Osteocyte (in vitro differentiated cells): ENCODE measurements around the gene C1orf198. TPM values are rescaled to one million over a fixed set of nuclear protein-coding genes. Genes with fewer than 3 reads are reported as not detected.
A peak's percentile ranks its signal among the peaks of the same experiment; 100 is the strongest.

Experiments
- DNase-seq: peaks from one replicate; pipeline ENCODE4 v3.0.0; 2021; ENCODE audit warnings: mixed read lengths; ENCODE audit not compliant: unreplicated experiment; ENCODE audit errors: extremely low spot score
- H3K27ac Mint-ChIP-seq: one replicate; pipeline ENCODE4 v1.8.0; 2021; ENCODE audit warnings: mild to moderate bottlenecking, mixed read lengths; ENCODE audit not compliant: unreplicated experiment
- H3K27me3 Mint-ChIP-seq: one replicate; pipeline ENCODE4 v1.8.0; 2021; ENCODE audit warnings: mixed read lengths; ENCODE audit not compliant: unreplicated experiment
- H3K36me3 Mint-ChIP-seq: one replicate; pipeline ENCODE4 v1.8.0; 2021; ENCODE audit warnings: mixed read lengths; ENCODE audit not compliant: unreplicated experiment
- H3K4me1 Mint-ChIP-seq: one replicate; pipeline ENCODE4 v1.8.0; 2021; ENCODE audit warnings: mixed read lengths; ENCODE audit not compliant: unreplicated experiment
- H3K4me3 Mint-ChIP-seq: one replicate; pipeline ENCODE4 v1.8.0; 2021; ENCODE audit warnings: mild to moderate bottlenecking, moderate library complexity, mixed read lengths; ENCODE audit not compliant: unreplicated experiment
- H3K9me3 Mint-ChIP-seq: one replicate; pipeline ENCODE4 v1.8.0; 2021; ENCODE audit warnings: mixed read lengths; ENCODE audit not compliant: unreplicated experiment
- CTCF ChIP-seq: fragments of 200-600 bp; sonication (generic); IDR thresholded peaks from 2 replicates; pipeline ENCODE4 v1.5.0; 2021; ENCODE audit warnings: antibody characterized with exemption, mild to moderate bottlenecking, moderate library complexity
- total RNA-seq: library from RNA; stranded (reverse); gene quantifications from 2 replicates; pipeline ENCODE4 v1.2.1, GENCODE V29; 2021

Gene C1orf198
- total RNA-seq, 1 donor from 2014 or later, result 281 TPM

DNA sequence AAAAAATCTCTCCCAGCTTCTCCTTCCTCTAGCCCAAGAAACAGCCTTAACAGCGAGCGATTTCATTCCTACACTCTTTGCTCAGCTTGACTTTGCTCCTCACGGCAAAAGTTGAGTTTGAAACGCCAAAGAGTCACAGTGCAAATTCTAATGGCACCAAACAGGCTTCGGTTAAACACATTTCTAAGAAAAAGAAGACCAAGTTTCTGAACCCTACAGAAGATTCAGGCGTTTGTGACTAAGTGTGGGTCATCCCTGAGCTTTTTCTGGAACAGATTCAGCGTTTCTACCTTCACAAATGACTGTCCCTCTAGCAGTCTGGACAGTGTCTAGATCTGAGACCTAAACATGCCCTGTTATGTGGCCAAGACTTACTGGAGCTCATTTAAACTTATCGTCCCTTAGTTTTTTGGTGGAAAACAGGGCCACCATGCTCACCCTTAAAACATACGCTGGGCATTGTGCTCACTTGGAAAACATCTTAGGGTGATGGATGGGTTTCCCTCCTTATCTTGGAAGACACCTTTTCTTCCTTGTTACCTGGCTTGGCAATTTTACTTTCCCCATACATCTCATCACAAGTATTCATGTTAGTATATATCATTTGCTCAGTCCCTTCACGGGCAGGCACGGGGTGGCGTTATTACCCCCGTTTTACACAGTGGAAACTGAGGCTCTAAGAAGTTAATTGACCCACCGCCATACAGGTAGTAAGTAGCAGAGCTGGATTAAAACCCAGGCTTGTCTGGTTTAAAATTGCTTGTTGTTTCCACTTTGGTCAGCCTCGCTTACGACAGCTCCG, 1.0 kb downstream of the C1orf198 start:
- Mint-ChIP-seq H3K9me3 (no peaks in the 10 kb centered on the region), H3K36me3 (peaks cover 25% of the 10 kb centered on the region), H3K27ac (peak overlapping the region; percentile 94), H3K4me3 (peak overlapping the region; percentile 85), H3K27me3 (no peaks in the 10 kb centered on the region), H3K4me1 (peaks cover 67% of the 10 kb centered on the region)
- no peak for TF ChIP-seq CTCF
- no peak for DNase-seq

- H3K27me3 Mint-ChIP-seq, result no peaks in the 10 kb centered on the region
- H3K4me1 Mint-ChIP-seq, result peaks cover 76% of the 10 kb centered on the region
- no peaks in the 10 kb centered on the region for H3K9me3 Mint-ChIP-seq
- peaks cover 33% of the 10 kb centered on the region for H3K36me3 Mint-ChIP-seq
- DNase-seq, result no peak
- no peak for TF ChIP-seq CTCF
- peak overlapping the region; percentile 94 for H3K27ac Mint-ChIP-seq
- peak overlapping the region; percentile 85 for H3K4me3 Mint-ChIP-seq
Measured at GRCh38 chr1:230866171-230867070, 1.9 kb downstream of the C1orf198 start.

- Mint-ChIP-seq H3K36me3 (peaks cover 44% of the 10 kb centered on the region), H3K27me3 (no peaks in the 10 kb centered on the region), H3K9me3 (peaks cover 4% of the 10 kb centered on the region), H3K27ac (peak overlapping the region; percentile 94), H3K4me3 (peak overlapping the region; percentile 85), H3K4me1 (peaks cover 80% of the 10 kb centered on the region)
- no peak for TF ChIP-seq CTCF
- no peak for DNase-seq
Measured at GRCh38 chr1:230865062-230865817, 3.1 kb downstream of the C1orf198 start.

DNA sequence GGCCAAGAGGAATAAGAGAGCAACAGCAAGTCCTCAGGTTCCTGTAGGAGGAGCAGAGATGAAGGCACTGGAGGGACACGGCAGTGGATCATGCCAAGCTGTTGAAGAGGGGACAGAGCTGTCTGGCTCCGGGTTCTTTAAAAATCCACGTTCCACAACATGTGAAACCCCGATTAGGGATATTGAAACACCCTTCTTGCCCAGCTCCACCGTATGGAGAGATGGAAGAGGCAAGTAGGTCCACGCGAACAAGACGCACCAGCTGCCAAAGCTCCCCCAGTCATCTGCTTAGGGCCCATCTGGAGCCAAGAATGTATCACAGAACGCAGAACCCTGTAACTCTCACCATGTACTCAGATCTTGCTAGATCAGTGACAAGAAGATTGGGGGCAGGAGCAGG, 3.9 kb downstream of the C1orf198 start:
- no peak for DNase-seq
- peak overlapping the region; percentile 94 for H3K27ac Mint-ChIP-seq
- H3K36me3 Mint-ChIP-seq, result peaks cover 44% of the 10 kb centered on the region
- TF ChIP-seq CTCF, result no peak
- peaks cover 80% of the 10 kb centered on the region for H3K4me1 Mint-ChIP-seq
- H3K9me3 Mint-ChIP-seq, result peaks cover 4% of the 10 kb centered on the region
- H3K27me3 Mint-ChIP-seq, result no peaks in the 10 kb centered on the region
- peak overlapping the region; percentile 85 for H3K4me3 Mint-ChIP-seq
